ENCODE data around the gene ZBTB11.
"Not testable (repeated sequence)": the region's sequence is repeated elsewhere in the genome, so short reads cannot be mapped to it uniquely, and the experiment has no call there.

The ZBTB11 gene

GRCh38 chr3:101687142-101687931 is 10.4 kb upstream of the ZBTB11 start:
- no peak for TF ChIP-seq CTCF (conservative IDR thresholded peaks at IDR 0.05; ENCODE audit: low read depth, low read length)
- no peak for DNase-seq (ENCODE audit: low read depth)
- H3K4me3 ChIP-seq (ENCODE audit: low read length), result peak overlapping the region; percentile 100

- H3K4me3 ChIP-seq (ENCODE audit: low read length), result peak overlapping the region; percentile 100
- no peak for TF ChIP-seq CTCF (conservative IDR thresholded peaks at IDR 0.05; ENCODE audit: low read depth, low read length)
- no peak for DNase-seq (ENCODE audit: low read depth)
These were observed 9.0 kb upstream of the ZBTB11 start for GRCh38 chr3:101685870-101686307.

GRCh38 chr3:101685050-101685400 is 8.1 kb upstream of the ZBTB11 start:
- peak overlapping the region; percentile 100 for H3K4me3 ChIP-seq (ENCODE audit: low read length)
- no peak for TF ChIP-seq CTCF (conservative IDR thresholded peaks at IDR 0.05; ENCODE audit: low read depth, low read length)
- DNase-seq (ENCODE audit: low read depth), result no peak

- no peak overlapping the region for H3K4me3 ChIP-seq (ENCODE audit: low read length)
- DNase-seq (ENCODE audit: low read depth), result no peak
- no peak for TF ChIP-seq CTCF (conservative IDR thresholded peaks at IDR 0.05; ENCODE audit: low read depth, low read length)
These were observed 3.5 kb upstream of the ZBTB11 start for GRCh38 chr3:101680466-101680865.

GRCh38 chr3:101678837-101679236 is 1.9 kb upstream of the ZBTB11 start:
- DNase-seq (ENCODE audit: low read depth); H3K4me3 ChIP-seq (ENCODE audit: low read length): not testable (repeated sequence)

GRCh38 chr3:101677436-101678286 is 729 bp upstream of the ZBTB11 start:
- no peak for TF ChIP-seq CTCF (conservative IDR thresholded peaks at IDR 0.05; ENCODE audit: low read depth, low read length)
- no peak for DNase-seq (ENCODE audit: low read depth)
- H3K4me3 ChIP-seq (ENCODE audit: low read length), result peak overlapping the region; percentile 44

- H3K4me3 ChIP-seq (ENCODE audit: low read length), result peak overlapping the region; percentile 93
- no peak for TF ChIP-seq CTCF (conservative IDR thresholded peaks at IDR 0.05; ENCODE audit: low read depth, low read length)
- peak; percentile 80 for DNase-seq (ENCODE audit: low read depth)
These were observed 642 bp downstream of the ZBTB11 start for GRCh38 chr3:101676216-101676764.
